H9 (cell line): ENCODE measurements around the gene ORAI1. TPM values are rescaled to one million over a fixed set of nuclear protein-coding genes. Genes with fewer than 3 reads are reported as not detected.
A peak's percentile ranks its signal among the peaks of the same experiment; 100 is the strongest.

Source experiments
- DNase-seq: peaks from one replicate; pipeline ENCODE4 v3.0.0-alpha.2; 2017
- H2AFZ ChIP-seq: one replicate; pipeline ENCODE4 v1.6.1; 2013; ENCODE audit warnings: mild to moderate bottlenecking, low read length, control low read depth, moderate library complexity
- H2AK5ac ChIP-seq: 2 replicates; pipeline ENCODE4 v1.6.1; 2013; ENCODE audit warnings: low read length, control low read depth, mixed read lengths; ENCODE audit not compliant: insufficient read length
- H2BK120ac ChIP-seq: one replicate; pipeline ENCODE4 v1.6.1; 2013; ENCODE audit warnings: low read depth, mild to moderate bottlenecking, low read length, control low read depth, inconsistent platforms; ENCODE audit not compliant: poor library complexity, severe bottlenecking
- H2BK12ac ChIP-seq: 2 replicates; pipeline ENCODE4 v1.6.1; 2013; ENCODE audit warnings: low read length, control low read depth, mixed read lengths, low read depth; ENCODE audit not compliant: insufficient read length
- H2BK15ac ChIP-seq: 2 replicates; pipeline ENCODE4 v1.6.1; 2013; ENCODE audit warnings: low read depth, low read length, control low read depth
- H2BK20ac ChIP-seq: one replicate; pipeline ENCODE4 v1.6.1; 2013; ENCODE audit warnings: low read depth, mild to moderate bottlenecking, low read length, control low read depth, inconsistent platforms; ENCODE audit not compliant: poor library complexity, severe bottlenecking
- H2BK5ac ChIP-seq: 2 replicates; pipeline ENCODE4 v1.6.1; 2013; ENCODE audit warnings: low read length, control low read depth, mixed read lengths; ENCODE audit not compliant: insufficient read length
- H3K14ac ChIP-seq: 2 replicates; pipeline ENCODE4 v1.6.1; 2013; ENCODE audit warnings: low read length, control low read depth; ENCODE audit not compliant: insufficient read depth
- H3K18ac ChIP-seq: 2 replicates; pipeline ENCODE4 v1.6.1; 2013; ENCODE audit warnings: low read depth, mild to moderate bottlenecking, mixed read lengths, low read length, control low read depth; ENCODE audit not compliant: insufficient read length
- H3K23ac ChIP-seq: 2 replicates; pipeline ENCODE4 v1.6.1; 2013; ENCODE audit warnings: low read length, control low read depth, mixed read lengths, low read depth; ENCODE audit not compliant: insufficient read length
- H3K23me2 ChIP-seq: 2 replicates; pipeline ENCODE4 v1.6.1; 2013; ENCODE audit warnings: low read depth, mild to moderate bottlenecking, mixed read lengths, low read length, control low read depth; ENCODE audit not compliant: insufficient read length, poor library complexity, severe bottlenecking
- H3K27ac ChIP-seq: 2 replicates; pipeline ENCODE4 v1.5.1; 2013; ENCODE audit warnings: low read length, control low read depth, mixed read lengths, low read depth; ENCODE audit not compliant: insufficient read length
- H3K27me3 ChIP-seq: 2 replicates; pipeline ENCODE4 v1.6.1; 2013; ENCODE audit warnings: low read length, control low read depth, inconsistent platforms; ENCODE audit not compliant: insufficient read depth
- H3K4ac ChIP-seq: 2 replicates; pipeline ENCODE4 v1.6.1; 2013; ENCODE audit warnings: low read depth, mild to moderate bottlenecking, control low read depth, inconsistent platforms, low read length, moderate library complexity
- H3K4me1 ChIP-seq: 2 replicates; pipeline ENCODE4 v1.6.1; 2013; ENCODE audit warnings: low read length, control low read depth, inconsistent platforms; ENCODE audit not compliant: insufficient read depth
- H3K4me2 ChIP-seq: 2 replicates; pipeline ENCODE4 v1.6.1; 2013; ENCODE audit warnings: low read length, control low read depth, mixed read lengths; ENCODE audit not compliant: insufficient read length, insufficient read depth
- H3K56ac ChIP-seq: 2 replicates; pipeline ENCODE4 v1.6.1; 2013; ENCODE audit warnings: low read depth, mild to moderate bottlenecking, mixed read lengths, low read length, control low read depth; ENCODE audit not compliant: insufficient read length
- H3K79me1 ChIP-seq: 2 replicates; pipeline ENCODE4 v1.6.1; 2013; ENCODE audit warnings: low read depth, mild to moderate bottlenecking, moderate library complexity, low read length, control low read depth, inconsistent platforms; ENCODE audit not compliant: insufficient read depth, poor library complexity, severe bottlenecking
- H3K79me2 ChIP-seq: 2 replicates; pipeline ENCODE4 v1.6.1; 2013; ENCODE audit warnings: low read length, control low read depth, inconsistent platforms; ENCODE audit not compliant: insufficient read depth
- H3K9ac ChIP-seq: 2 replicates; pipeline ENCODE4 v1.6.1; 2013; ENCODE audit warnings: low read length, control low read depth, mixed read lengths; ENCODE audit not compliant: insufficient read length; ENCODE audit errors: extremely low read depth
- H3K9me3 ChIP-seq: one replicate; pipeline ENCODE4 v1.6.1; 2013; ENCODE audit warnings: low read depth, low read length, inconsistent platforms; ENCODE audit not compliant: control insufficient read depth
- H3T11ph ChIP-seq: one replicate; pipeline ENCODE4 v1.6.1; 2013; ENCODE audit warnings: mild to moderate bottlenecking, low read length, control low read depth, inconsistent platforms
- H4K20me1 ChIP-seq: one replicate; pipeline ENCODE4 v1.6.1; 2013; ENCODE audit not compliant: control insufficient read depth, insufficient read length, insufficient read depth
- H4K5ac ChIP-seq: 2 replicates; pipeline ENCODE4 v1.6.1; 2013; ENCODE audit warnings: low read depth, mild to moderate bottlenecking, mixed read lengths, low read length, control low read depth; ENCODE audit not compliant: insufficient read length
- H4K8ac ChIP-seq: replicated peaks from 2 replicates; pipeline ENCODE4 v1.6.1; 2013; ENCODE audit warnings: low read length, control low read depth, mixed read lengths, low read depth; ENCODE audit not compliant: insufficient read length
- H4K91ac ChIP-seq: 2 replicates; pipeline ENCODE4 v1.6.1; 2013; ENCODE audit warnings: low read depth, mild to moderate bottlenecking, moderate library complexity, mixed read lengths, low read length, control low read depth; ENCODE audit not compliant: insufficient read length
- H3K27ac Mint-ChIP-seq, 3 experiments: 2 replicates in 2 of 3; 3 replicates in 1 of 3; pipeline ENCODE4 v1.8.0; 2020 to 2021; ENCODE audit warnings: mixed read lengths in 3 of 3, mild to moderate bottlenecking in 1 of 3, moderate library complexity in 1 of 3
- H3K27me3 Mint-ChIP-seq: 2 replicates; pipeline ENCODE4 v1.8.0; 2021; ENCODE audit warnings: low read depth, mild to moderate bottlenecking, moderate library complexity, mixed read lengths
- H3K36me3 Mint-ChIP-seq, 3 experiments: 2 replicates in 2 of 3; 3 replicates in 1 of 3; pipeline ENCODE4 v1.8.0; 2020 to 2021; ENCODE audit warnings: low read depth in 3 of 3, mixed read lengths in 3 of 3; ENCODE audit not compliant: insufficient read depth in 1 of 3
- H3K4me1 Mint-ChIP-seq, 2 experiments: 2 replicates each; pipeline ENCODE4 v1.8.0; 2020; ENCODE audit warnings: mixed read lengths in 2 of 2
- H3K4me3 Mint-ChIP-seq, 2 experiments: 2 replicates in 1 of 2; 3 replicates in 1 of 2; pipeline ENCODE4 v1.8.0; 2020 to 2021; ENCODE audit warnings: mild to moderate bottlenecking in 2 of 2, mixed read lengths in 2 of 2, moderate library complexity in 1 of 2
- H3K9me3 Mint-ChIP-seq, 2 experiments: 2 replicates in 1 of 2; 3 replicates in 1 of 2; pipeline ENCODE4 v1.8.0; 2020; ENCODE audit warnings: mild to moderate bottlenecking in 2 of 2, mixed read lengths in 2 of 2, moderate library complexity in 1 of 2
- CTCF ChIP-seq: fragments of 200-600 bp; sonication (generic); conservative IDR thresholded peaks from 3 replicates; pipeline ENCODE4 v1.8.0; 2021; ENCODE audit warnings: antibody characterized with exemption, mild to moderate bottlenecking
- WGBS: extraction: QIAGEN DNeasy Blood & Tissue Kit; methylation state at CpG from one replicate; pipeline ENCODE4 v1.1.7; 2013; ENCODE audit warnings: missing lambda C conversion rate, low lambda C conversion rate, mixed read lengths; ENCODE audit not compliant: insufficient read length; ENCODE audit errors: extremely low coverage; 5-methylcytosine and 5-hydroxymethylcytosine counted together
- total RNA-seq: library from RNA; stranded (reverse); gene quantifications from 2 replicates; pipeline ENCODE4 v1.2.1, GENCODE V29; 2021

The ORAI1 gene
- total RNA-seq, 1 experiment from 2014 or later, result 24.7 TPM

- H3K4me1 Mint-ChIP-seq, result peaks cover 47 to 49% of the 10 kb centered on the region in 2 experiments
These were observed 46.1 kb upstream of the ORAI1 start for GRCh38 chr12:121579981-121580868.

More at GRCh38 chr12:121579981-121580868, 46.1 kb upstream of the ORAI1 start:
- Mint-ChIP-seq H3K27ac (peak overlapping the region; percentile 98 to 100 (median 100)), H3K27me3 (no peaks in the 10 kb centered on the region), H3K36me3 (peaks cover 7 to 12% (median 9%) of the 10 kb centered on the region in 3 experiments), H3K4me3 (peak overlapping the region; percentile 79 to 98), H3K9me3 (no peaks in the 10 kb centered on the region)
- no CpG with 5 or more reads among the region's 54 CpGs for WGBS
- Histone ChIP-seq H3K9me3 (no peaks in the 10 kb centered on the region), H2AFZ (no peak overlapping the region), H3K9ac (peak overlapping the region; percentile 90), H2BK20ac (no peak overlapping the region), H3K79me2 (peaks cover 8% of the 10 kb centered on the region; the same call in 1 of the 2 replicates), H3K4ac (no peak overlapping the region; the same call in 1 of the 2 replicates), H2BK5ac (peak overlapping the region; percentile 68), H2BK120ac (no peak overlapping the region), H2AK5ac (no peak overlapping the region), H3K27ac (peak overlapping the region; percentile 91), H3K27me3 (no peaks in the 10 kb centered on the region), H2BK12ac (no peak overlapping the region), H3T11ph (peak overlapping the region; percentile 90), H3K4me2 (peak overlapping the region; percentile 98), H3K79me1 (no peaks in the 10 kb centered on the region), H4K20me1 (no peaks in the 10 kb centered on the region), H3K4me1 (peaks cover 9% of the 10 kb centered on the region), H3K56ac (no peak overlapping the region), H2BK15ac (no peak overlapping the region), H3K18ac (peak overlapping the region; percentile 94), H4K91ac (no peak overlapping the region), H3K14ac (peak overlapping the region; percentile 84; the same call in 1 of the 2 replicates), H3K23me2 (peaks cover 41% of the 10 kb centered on the region), H4K5ac (no peak overlapping the region), H4K8ac (no peak overlapping the region), H3K23ac (no peak overlapping the region)
- DNase-seq, result peak; percentile 92
- no peak for TF ChIP-seq CTCF
